GM23248 (cell line): Measurements from ENCODE around the gene TENM4. TPM values are rescaled to one million over a fixed set of nuclear protein-coding genes. Genes with fewer than 3 reads are reported as not detected.

Experiments used
- DNase-seq: peaks from one replicate; pipeline ENCODE4 v3.0.0-alpha.2; 2015
- H2AFZ ChIP-seq: fragments of 200-600 bp; sonication (generic); 2 replicates; pipeline ENCODE4 v1.6.1; 2016; ENCODE audit warnings: antibody characterized with exemption
- H3F3A ChIP-seq: fragments of 200-600 bp; sonication (generic); 2 replicates; pipeline ENCODE4 v1.6.1; 2016; ENCODE audit warnings: mild to moderate bottlenecking, antibody characterized with exemption, mixed run types; ENCODE audit not compliant: insufficient read depth
- H3K27ac ChIP-seq: fragments of 200-600 bp; sonication (generic); 2 replicates; pipeline ENCODE4 v1.5.1; 2016; ENCODE audit warnings: mild to moderate bottlenecking
- H3K27me3 ChIP-seq: fragments of 200-600 bp; sonication (generic); replicated peaks from 2 replicates; pipeline ENCODE4 v1.6.1; 2016; ENCODE audit warnings: mild to moderate bottlenecking; ENCODE audit not compliant: insufficient read depth
- H3K36me3 ChIP-seq: fragments of 200-600 bp; sonication (generic); 2 replicates; pipeline ENCODE4 v1.6.1; 2016; ENCODE audit warnings: low read depth, mild to moderate bottlenecking
- H3K4me1 ChIP-seq: fragments of 200-600 bp; sonication (generic); 2 replicates; pipeline ENCODE4 v1.6.1; 2016; ENCODE audit warnings: mild to moderate bottlenecking; ENCODE audit not compliant: insufficient read depth
- H3K4me2 ChIP-seq: fragments of 200-600 bp; sonication (generic); one replicate; pipeline ENCODE4 v1.6.1; 2016; ENCODE audit warnings: mild to moderate bottlenecking; ENCODE audit not compliant: unreplicated experiment
- H3K4me3 ChIP-seq: fragments of 200-600 bp; sonication (generic); 2 replicates; pipeline ENCODE4 v1.5.1; 2016; ENCODE audit warnings: mild to moderate bottlenecking
- H3K79me2 ChIP-seq: fragments of 200-600 bp; sonication (generic); 2 replicates; pipeline ENCODE4 v1.6.1; 2016; ENCODE audit warnings: mild to moderate bottlenecking; ENCODE audit not compliant: insufficient read depth
- H3K9ac ChIP-seq: fragments of 200-600 bp; sonication (generic); 2 replicates; pipeline ENCODE4 v1.6.1; 2016; ENCODE audit warnings: mild to moderate bottlenecking
- H3K9me2 ChIP-seq: fragments of 200-600 bp; sonication (generic); 2 replicates; pipeline ENCODE4 v1.6.1; 2016; ENCODE audit warnings: mixed run types, mild to moderate bottlenecking, moderate library complexity; ENCODE audit not compliant: insufficient read depth
- H3K9me3 ChIP-seq: fragments of 200-600 bp; sonication (generic); one replicate; pipeline ENCODE4 v1.6.1; 2017; ENCODE audit warnings: low read depth
- H4K20me1 ChIP-seq: fragments of 200-600 bp; sonication (generic); 2 replicates; pipeline ENCODE4 v1.6.0; 2016; ENCODE audit not compliant: insufficient read depth
- EZH2 ChIP-seq: fragments of 200-600 bp; sonication (generic); IDR thresholded peaks from 2 replicates; pipeline ENCODE4 v1.6.1; 2018; ENCODE audit warnings: antibody characterized with exemption, mild to moderate bottlenecking; ENCODE audit not compliant: insufficient read depth, poor library complexity, severe bottlenecking
- EZH2phosphoT487 ChIP-seq: fragments of 200-600 bp; sonication (generic); IDR thresholded peaks from 2 replicates; pipeline ENCODE4 v1.6.1; 2018; ENCODE audit warnings: antibody characterized with exemption, moderate library complexity, mild to moderate bottlenecking, low read depth; ENCODE audit not compliant: insufficient read depth
- WGBS, 2 experiments: methylation state at CpG; one replicate each; pipeline ENCODE4 v1.1.6; 2015 to 2017; ENCODE audit warnings: low lambda C conversion rate in 2 of 2, low coverage in 1 of 2; ENCODE audit errors: missing lambda C conversion rate in 2 of 2; 5-methylcytosine and 5-hydroxymethylcytosine counted together
- in situ Hi-C: fragments of 300-500 bp; cut with MboI; formaldehyde crosslinking; loops from 2 replicates; pipeline ENCODE4 v1.15.0; 2020
- polyA plus RNA-seq: library from polyadenylated mRNA; unstranded; fragments of >200 nt; fragmentation: Nextera tagmentation; extraction: Ambion mirVana; gene quantifications from 2 replicates; pipeline ENCODE4 v1.2.1, GENCODE V29; 2016
- total RNA-seq: library from RNA; depleted of rRNA; stranded (reverse); fragments of >200 nt; shearing (Covaris generic); gene quantifications from 2 replicates; pipeline ENCODE4 v1.2.3, GENCODE V29; 2014

Gene TENM4
- total and polyA plus RNA-seq, 2 experiments from 2014 or later, result 0.11 to 0.48 TPM

GRCh38 chr11:79018371-79018849 is 422.4 kb downstream of the TENM4 start:
- peak; percentile 80 for DNase-seq
- H3K9ac ChIP-seq, result no peak overlapping the region
- peaks cover 21% of the 10 kb centered on the region for H3K4me1 ChIP-seq
- H3K27me3 ChIP-seq, result no peaks in the 10 kb centered on the region
- no peaks in the 10 kb centered on the region for H3K36me3 ChIP-seq
- H3K4me2 ChIP-seq, result no peak overlapping the region
- H4K20me1 ChIP-seq, result no peaks in the 10 kb centered on the region
- 0% methylated on average over 3 of the region's 3 CpGs for WGBS, 2 experiments
- peaks cover 16% of the 10 kb centered on the region for H3F3A ChIP-seq
- H3K9me3 ChIP-seq, result no peaks in the 10 kb centered on the region
- H3K9me2 ChIP-seq, result no peaks in the 10 kb centered on the region
- H3K27ac ChIP-seq, result 0 out of 2 replicates have a peak overlapping the region, but pooled peaks have one; percentile 0
- no peak overlapping the region for H3K4me3 ChIP-seq
- in situ Hi-C loops, result no loop called here
- H3K79me2 ChIP-seq, result no peaks in the 10 kb centered on the region
- H2AFZ ChIP-seq, result no peak overlapping the region
- TF ChIP-seq EZH2 (no peak), EZH2phosphoT487 (no peak)

GRCh38 chr11:79017811-79018210 is 423.0 kb downstream of the TENM4 start:
- Histone ChIP-seq H3K9me2 (no peaks in the 10 kb centered on the region), H3F3A (peaks cover 16% of the 10 kb centered on the region), H3K27ac (no peak overlapping the region), H3K9ac (no peak overlapping the region), H3K36me3 (no peaks in the 10 kb centered on the region), H3K4me3 (no peak overlapping the region), H2AFZ (no peak overlapping the region), H3K9me3 (no peaks in the 10 kb centered on the region), H3K27me3 (no peaks in the 10 kb centered on the region), H3K79me2 (no peaks in the 10 kb centered on the region), H3K4me2 (no peak overlapping the region), H3K4me1 (peaks cover 23% of the 10 kb centered on the region), H4K20me1 (no peaks in the 10 kb centered on the region)
- no peak for DNase-seq
- in situ Hi-C loops, result no loop called here
- no peak for TF ChIP-seq EZH2
- no peak for TF ChIP-seq EZH2phosphoT487

- TF ChIP-seq EZH2, result no peak
- no peak for TF ChIP-seq EZH2phosphoT487
- Histone ChIP-seq H3K4me3 (no peak overlapping the region), H3K4me2 (no peak overlapping the region), H2AFZ (peak overlapping the region; percentile 28; the same call in 1 of the 2 replicates), H3K27me3 (no peaks in the 10 kb centered on the region), H3K9ac (no peak overlapping the region), H3K9me2 (no peaks in the 10 kb centered on the region), H3K36me3 (no peaks in the 10 kb centered on the region), H3K4me1 (peaks cover 16% of the 10 kb centered on the region), H3K27ac (no peak overlapping the region), H3F3A (peaks cover 5% of the 10 kb centered on the region; the same call in 1 of the 2 replicates), H3K9me3 (no peaks in the 10 kb centered on the region), H4K20me1 (no peaks in the 10 kb centered on the region), H3K79me2 (no peaks in the 10 kb centered on the region)
- peak; percentile 43 for DNase-seq
- WGBS, 2 experiments, result 71 to 74% methylated on average over 3 of the region's 3 CpGs
- in situ Hi-C loops, result no loop called here
Observed at GRCh38 chr11:79013509-79013908, 427.3 kb downstream of the TENM4 start.

- no peaks in the 10 kb centered on the region for H3K9me2 ChIP-seq
- no peak for DNase-seq
- no peaks in the 10 kb centered on the region for H4K20me1 ChIP-seq
- H3K9me3 ChIP-seq, result no peaks in the 10 kb centered on the region
- in situ Hi-C loops, result no loop called here
- no peaks in the 10 kb centered on the region for H3K36me3 ChIP-seq
- H3F3A ChIP-seq, result no peaks in the 10 kb centered on the region
- no peaks in the 10 kb centered on the region for H3K79me2 ChIP-seq
- no peak overlapping the region for H3K9ac ChIP-seq
- no peak overlapping the region for H3K4me3 ChIP-seq
- WGBS, 2 experiments, result 49 to 58% methylated on average over 3 of the region's 3 CpGs
- no peak overlapping the region for H3K27ac ChIP-seq
- H2AFZ ChIP-seq, result no peak overlapping the region
- H3K4me2 ChIP-seq, result no peak overlapping the region
- TF ChIP-seq EZH2 (no peak), EZH2phosphoT487 (no peak)
- H3K27me3 ChIP-seq, result 0 out of 2 replicates have a peak, but pooled peaks cover under 1% of the 10 kb centered on the region
- peaks cover 10% of the 10 kb centered on the region for H3K4me1 ChIP-seq
Observed at GRCh38 chr11:79011357-79011756, 429.5 kb downstream of the TENM4 start.
